NB4 (cell line): ENCODE results near the gene KIAA1328.

Source experiments
- CTCF ChIP-seq: IDR thresholded peaks from one replicate; pipeline ENCODE4 v1.5.1; 2012; ENCODE audit warnings: low read depth, low read length
- MYC ChIP-seq: IDR thresholded peaks from 2 replicates; pipeline ENCODE4 v1.6.1; 2011; ENCODE audit warnings: low read depth, low read length
- POLR2A ChIP-seq: IDR thresholded peaks from 2 replicates; pipeline ENCODE4 v1.6.1; 2011; ENCODE audit warnings: mild to moderate bottlenecking; ENCODE audit not compliant: insufficient read length; ENCODE audit errors: extremely low read depth
- TF ChIP-seq, protein P1 (sequence below): IDR thresholded peaks from 2 replicates; pipeline ENCODE4 v1.6.1; 2011; ENCODE audit warnings: low read depth, low read length

GRCh38 chr18:37222354-37222998, 393.5 kb downstream of the KIAA1328 start:
- TF ChIP-seq, protein P1, sequence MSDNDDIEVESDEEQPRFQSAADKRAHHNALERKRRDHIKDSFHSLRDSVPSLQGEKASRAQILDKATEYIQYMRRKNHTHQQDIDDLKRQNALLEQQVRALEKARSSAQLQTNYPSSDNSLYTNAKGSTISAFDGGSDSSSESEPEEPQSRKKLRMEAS, result no peak
- TF ChIP-seq CTCF, result no peak
- TF ChIP-seq POLR2A, result no peak
- no peak for TF ChIP-seq MYC
